Stimulated activated CD4-positive, alpha-beta T cell treated with anti-CD3 and anti-CD28 coated beads, Interleukin-1b, Interleukin-23, amount 100 ng/mL, for 1 hour (primary cell): ENCODE measurements around the gene CAMKV.
"Not testable (repeated sequence)": the region's sequence is repeated elsewhere in the genome, so short reads cannot be mapped to it uniquely, and the experiment has no call there.

ENCODE experiments used
- DNase-seq, 2 donors: peaks; one replicate each; pipeline ENCODE4 v3.0.0-alpha.2; 2020; ENCODE audit warnings: low read depth in 2 of 2

Gene CAMKV, protein sequence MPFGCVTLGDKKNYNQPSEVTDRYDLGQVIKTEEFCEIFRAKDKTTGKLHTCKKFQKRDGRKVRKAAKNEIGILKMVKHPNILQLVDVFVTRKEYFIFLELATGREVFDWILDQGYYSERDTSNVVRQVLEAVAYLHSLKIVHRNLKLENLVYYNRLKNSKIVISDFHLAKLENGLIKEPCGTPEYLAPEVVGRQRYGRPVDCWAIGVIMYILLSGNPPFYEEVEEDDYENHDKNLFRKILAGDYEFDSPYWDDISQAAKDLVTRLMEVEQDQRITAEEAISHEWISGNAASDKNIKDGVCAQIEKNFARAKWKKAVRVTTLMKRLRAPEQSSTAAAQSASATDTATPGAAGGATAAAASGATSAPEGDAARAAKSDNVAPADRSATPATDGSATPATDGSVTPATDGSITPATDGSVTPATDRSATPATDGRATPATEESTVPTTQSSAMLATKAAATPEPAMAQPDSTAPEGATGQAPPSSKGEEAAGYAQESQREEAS

DNA sequence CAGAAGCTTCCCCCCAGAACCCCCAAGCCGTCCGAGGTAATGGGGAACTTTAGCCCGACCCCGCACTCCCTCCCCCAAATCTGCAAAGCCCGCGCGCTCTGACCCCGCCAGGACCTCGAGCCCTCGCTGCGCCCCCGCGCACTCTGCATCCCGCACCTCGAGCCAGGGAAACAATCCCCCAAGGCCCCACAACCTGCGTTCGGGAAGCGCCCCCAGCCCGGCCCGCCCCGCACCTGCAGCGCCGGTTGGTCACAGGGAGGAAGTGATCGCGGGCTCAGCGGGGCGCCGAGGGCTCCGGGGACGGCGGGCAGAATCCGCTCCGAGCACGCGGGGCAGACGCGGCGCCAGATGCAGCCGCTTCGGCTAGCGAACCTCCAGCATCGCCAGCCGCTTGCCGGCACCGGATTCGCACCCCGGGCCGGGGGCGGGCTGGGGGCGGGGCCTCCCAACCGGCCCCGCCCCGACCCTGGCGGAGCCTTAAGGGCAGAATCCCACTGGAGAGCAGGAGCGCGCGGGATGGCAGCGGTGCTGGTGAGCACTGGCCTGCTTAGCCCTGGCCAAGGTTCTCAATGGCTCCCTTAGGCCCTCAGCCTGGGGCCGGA is at the start of gene CAMKV:
Gene CAMKV (minus strand): TSS at position 382 of the 602 bp plus-strand sequence. CDS start 7,518 bp downstream, outside the sequence.
- DNase-seq, result no peak

DNA sequence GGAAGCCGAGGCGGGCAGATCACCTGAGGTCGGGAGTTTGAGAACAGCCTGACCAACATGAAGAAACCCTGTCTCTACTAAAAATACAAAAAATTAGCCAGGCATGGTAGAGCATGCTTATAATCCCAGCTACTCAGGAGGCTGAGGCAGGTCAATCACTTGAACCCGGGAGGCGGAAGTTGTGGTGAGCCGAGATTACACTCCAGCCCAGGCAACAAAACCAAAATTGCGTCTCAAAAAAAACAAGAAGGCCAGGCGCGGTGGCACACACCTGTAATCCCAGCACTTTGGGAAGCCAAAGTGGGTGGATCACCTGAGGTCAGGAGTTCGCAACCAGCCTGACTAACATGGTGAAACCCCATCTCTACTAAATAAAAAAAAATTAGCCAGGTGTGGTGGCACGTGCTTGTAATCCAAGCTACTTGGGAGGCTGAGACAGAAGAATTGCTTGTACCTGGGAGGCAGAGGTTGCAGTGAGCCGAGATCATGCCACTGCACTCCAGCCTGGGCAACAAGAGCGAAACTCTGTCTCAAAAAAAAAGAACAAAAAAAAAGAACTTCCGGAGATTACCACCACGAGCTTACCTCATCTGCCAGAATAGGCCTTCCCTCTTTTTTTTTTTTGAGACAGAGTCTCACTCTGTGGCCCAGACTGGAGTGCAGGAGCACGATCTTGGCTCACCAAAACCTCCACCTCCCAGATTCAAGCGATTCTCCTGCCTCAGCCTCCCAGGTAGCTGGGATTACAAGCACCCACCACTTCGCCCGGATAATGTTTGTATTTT is 48.3 kb upstream of the CAMKV start:
- not testable (repeated sequence) for DNase-seq

DNA sequence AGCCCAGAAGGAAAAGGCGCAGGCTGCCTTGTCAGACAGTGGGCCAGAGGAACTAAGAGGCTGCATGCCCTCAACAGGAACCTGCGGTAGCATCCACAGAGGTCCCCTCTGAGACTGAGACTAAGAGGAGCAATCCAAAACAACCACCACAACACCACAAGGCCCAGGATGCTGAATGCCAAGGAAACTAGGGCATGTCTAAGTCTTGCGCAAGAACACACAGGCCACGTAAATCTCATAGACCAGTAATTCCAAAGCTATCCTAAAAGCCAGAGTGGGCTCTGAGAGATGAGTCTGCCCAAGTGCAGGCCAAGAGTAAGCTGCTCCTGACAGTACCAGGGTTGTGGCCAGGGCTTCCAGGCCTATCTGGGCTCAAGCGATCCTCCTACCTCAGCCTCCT is 47.0 kb upstream of the CAMKV start:
- no peak for DNase-seq

DNA sequence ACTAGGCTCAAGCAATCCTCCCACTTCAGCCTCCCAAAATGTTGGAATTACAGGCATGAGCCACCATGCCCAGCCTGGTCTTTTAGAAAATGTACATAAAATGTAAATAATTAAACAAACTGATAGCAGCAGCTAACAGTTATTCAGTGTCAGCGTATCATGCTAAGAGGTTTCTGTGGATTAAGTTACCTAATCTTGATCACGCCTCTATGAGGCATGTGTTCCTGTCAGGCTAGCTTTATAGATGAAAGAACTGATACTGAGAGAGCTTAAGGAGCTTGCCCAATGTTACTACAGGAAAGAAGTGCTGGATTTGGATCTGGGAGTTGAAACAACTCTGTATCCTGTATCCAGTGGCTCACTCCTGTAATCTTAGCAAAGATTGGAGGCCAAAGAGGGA is 45.2 kb upstream of the CAMKV start:
- DNase-seq, result no peak

DNA sequence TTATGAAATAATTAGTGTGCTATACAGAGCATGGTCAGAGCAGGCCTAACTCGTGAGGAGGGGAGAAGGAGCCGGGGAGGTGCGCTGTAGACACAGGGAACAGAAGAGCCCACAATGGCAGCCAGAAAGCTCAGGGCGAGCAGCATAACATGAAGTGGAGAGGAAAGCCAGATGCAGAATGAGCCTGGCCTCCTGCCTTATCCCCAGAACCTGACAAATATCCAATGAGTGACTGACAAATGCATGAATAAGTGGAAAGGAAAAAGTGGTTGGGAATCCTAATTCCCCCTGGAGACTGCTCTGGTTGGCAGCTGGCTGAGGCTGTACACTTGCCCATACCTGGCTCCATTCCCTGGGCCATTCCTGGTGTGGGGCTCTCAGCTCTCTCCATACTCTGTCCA is 43.2 kb upstream of the CAMKV start:
- DNase-seq, result no peak

DNA sequence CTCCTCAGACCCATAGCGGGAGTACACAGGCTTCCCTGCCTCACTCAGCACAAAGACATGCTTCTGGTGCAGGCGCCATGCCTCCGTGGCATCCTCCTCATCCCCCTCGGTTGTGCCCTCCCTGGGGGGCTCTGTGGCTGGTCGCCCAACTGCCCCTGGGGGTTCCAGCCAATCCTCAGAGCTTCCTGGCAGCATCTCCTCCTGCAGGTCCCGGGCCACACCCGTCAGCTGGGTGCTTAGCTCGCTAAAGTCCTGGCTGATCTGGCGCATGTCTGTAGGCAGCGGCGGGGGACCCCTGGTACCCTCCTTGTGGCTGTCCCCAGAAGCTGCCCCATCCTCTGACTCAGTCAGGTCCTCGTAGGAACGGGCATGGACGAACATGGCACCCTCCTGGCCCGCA is 41.9 kb upstream of the CAMKV start:
- no peak for DNase-seq

DNA sequence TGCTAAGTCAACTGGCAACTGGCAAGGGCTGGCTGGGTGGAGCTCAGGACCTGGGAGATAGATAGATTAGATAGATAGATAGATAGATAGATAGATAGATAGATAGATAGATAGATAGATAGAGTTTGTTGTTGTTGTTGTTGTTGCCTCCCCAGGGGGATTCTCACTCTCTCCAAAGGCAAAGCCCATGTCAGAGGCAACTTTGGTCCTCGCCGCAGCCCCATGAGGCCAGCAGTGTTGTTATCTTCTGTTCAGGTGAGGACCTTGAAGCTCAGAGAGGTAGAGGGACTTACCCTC is 41.4 kb upstream of the CAMKV start:
- DNase-seq, result no peak

DNA sequence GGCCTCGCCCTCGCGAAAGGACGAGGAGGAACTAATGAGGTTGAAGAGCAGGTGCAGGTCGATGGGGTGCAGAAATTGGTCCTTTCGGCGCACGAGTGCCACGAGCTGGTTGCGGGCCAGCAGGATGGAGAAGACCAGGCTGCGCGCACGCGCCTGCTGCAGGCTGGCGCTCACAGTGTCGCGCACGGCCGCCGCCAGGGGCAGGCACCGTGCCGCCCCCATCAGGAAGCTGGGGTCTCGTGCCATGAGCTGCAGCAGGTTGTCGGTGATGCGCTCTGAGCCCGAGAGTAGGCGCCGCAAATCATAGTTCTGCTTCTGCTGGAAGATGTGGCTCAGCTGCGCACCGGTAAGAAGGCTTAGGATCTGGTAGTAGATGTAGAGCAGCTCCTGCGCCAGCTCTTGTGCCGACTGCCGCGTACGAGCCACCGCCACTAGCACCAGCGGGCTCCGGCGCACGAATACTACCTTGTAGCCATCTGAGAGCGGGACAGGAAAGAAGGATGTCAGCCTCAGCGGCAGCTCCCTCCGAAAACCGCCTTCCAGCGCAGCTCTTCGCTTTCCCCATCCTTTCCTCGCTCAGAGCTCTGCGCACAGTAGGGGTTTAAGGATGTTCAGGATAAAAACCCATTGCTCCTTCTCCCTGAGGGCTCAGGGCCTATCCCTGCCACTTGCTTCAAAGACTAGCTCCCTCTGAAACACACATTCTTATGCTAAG is 40.9 kb upstream of the CAMKV start:
- no peak for DNase-seq

DNA sequence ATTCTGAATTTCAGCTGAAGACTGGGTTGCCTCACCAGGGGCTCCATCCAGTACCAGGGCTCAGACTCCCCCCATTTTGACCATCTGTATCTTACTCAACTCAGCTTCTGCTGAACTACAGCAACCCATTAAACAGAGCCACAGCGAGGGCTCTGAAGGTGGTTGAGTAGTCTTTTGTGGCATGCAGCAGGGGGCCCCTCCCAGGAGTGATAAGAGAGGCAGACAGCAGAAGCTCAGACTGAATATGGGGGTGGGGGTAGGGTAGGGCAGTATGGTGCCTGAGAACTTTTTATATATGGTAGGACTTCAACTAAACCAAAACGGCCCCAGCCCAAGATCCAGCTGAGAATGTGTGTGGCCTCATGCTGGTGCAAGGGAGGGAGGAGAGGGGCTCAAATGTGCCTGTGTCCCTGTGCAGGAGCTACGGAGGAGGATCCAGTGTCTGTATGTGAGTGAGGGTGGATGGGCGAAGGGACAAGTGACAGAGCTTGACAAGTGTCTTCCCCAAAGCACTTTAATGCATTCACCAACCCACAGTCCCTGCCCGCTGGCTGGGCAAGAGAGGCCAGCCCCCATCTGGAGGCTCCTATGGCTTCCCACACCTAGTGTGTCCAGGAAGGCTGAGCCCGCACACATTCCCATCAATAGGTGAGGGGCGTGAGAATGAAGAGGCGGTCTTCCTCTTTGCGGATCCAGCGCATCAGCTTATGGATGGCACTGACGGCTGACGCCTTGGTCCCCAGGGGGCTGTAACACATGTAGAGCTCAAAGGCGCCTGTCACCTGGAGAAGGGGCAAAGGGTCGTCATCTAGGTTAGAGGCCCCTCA is 38.9 kb upstream of the CAMKV start:
- no peak for DNase-seq

DNA sequence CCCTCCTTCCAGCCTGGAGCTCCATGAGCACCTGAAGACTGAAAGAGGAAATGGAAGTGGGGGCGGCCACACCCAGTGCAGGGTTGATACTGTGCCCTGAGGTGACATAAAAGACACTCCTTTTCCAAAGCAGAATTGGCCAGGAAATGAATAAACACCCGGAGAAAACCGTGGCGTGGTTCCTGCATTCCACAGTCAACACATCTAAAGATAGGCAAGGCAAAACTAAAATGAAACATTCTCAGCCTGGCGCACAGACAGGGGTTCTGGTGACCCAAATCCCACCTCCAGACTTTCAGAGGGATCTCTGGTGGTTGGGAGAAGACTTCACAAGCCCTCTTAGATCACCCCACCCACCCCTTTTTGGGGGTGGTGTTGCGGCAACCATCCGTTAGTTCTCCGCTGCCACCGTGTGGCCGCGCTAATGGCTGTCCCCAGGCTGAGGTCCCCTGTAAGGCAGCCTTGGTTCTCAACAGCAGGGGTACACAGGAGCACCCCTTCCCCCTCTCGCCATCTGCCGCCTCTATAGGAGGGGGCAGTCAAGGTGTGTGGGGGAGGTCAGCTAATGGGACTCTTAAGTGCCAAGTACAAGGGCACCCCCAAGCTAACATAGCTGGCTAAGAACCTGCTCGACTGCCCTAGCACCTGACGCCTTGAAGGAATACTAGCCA is 36.5 kb upstream of the CAMKV start:
- DNase-seq, result peak in 1 of 2 donors; percentile 13

DNA sequence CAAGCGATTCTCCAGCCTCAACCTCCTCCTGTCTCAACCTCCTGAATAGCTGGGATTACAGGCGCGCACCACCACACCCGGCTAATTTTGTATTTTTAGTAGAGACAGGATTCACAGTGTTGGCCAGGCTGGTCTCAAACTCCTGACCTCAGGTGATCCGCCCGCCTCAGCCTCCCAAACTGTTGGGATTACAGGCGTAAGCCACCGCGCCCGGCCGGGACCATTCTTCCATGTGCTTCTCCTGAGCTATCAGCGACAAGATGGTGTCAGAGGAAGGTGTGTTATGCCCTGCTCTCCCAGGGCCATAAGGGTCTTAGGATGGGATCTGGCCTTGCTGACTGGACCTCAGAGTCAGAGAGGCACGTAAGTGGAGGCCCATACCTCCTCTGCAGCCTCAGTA is 34.7 kb upstream of the CAMKV start:
- not testable (repeated sequence) for DNase-seq

DNA sequence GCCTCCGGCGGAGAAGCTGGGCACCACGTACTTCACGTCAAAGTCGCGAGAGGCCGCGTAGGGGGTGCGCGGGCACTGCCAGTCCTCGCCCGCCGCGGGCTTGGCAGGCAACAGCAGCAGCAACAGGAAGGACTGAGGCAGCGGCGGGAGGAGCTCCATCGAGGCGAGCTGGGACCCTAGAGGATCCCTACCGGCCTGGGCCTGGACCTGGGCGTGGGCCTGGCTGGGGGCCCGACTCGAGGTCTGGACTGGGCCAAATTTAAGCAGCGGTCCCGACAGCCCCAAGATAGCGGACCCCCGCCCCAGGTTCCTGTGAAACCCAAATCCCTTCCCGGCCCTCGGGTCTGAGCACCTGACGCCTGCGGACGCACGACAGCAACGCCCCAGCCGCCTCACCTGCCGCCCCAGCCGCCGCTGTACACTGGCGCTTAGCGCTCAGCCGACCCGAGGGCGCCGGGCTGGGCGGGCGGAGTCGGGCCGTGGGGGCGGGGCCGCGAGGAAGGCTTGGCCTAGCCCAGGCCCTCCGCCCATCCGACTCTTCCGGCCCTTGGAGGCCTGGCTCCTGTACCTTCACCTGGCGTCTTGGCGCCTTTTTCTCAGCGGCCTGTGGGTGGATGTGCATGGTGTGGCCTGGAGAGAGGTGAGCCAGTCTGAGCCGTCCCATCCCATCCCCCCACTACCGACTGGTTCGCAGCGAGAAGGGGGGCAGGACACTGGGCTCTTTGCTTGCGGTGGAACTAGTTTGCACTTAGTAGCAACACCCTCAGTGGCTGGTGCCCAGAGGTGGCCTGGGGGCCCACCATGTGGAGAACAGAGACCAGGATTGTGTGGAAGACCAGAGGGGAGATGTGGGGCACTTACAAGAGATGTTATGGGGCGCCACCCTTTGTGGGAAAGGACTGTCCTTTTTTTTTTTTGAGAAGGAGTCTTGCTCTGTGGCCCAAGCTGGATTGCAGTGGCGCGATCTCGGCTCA is 34.0 kb upstream of the CAMKV start, which contains the start of gene MST1R:
Gene MST1R (minus strand): TSS at position 423 of the 974 bp plus-strand sequence. CDS start 264 bp downstream, at position 159.
- peak; percentile 37 to 72 for DNase-seq

DNA sequence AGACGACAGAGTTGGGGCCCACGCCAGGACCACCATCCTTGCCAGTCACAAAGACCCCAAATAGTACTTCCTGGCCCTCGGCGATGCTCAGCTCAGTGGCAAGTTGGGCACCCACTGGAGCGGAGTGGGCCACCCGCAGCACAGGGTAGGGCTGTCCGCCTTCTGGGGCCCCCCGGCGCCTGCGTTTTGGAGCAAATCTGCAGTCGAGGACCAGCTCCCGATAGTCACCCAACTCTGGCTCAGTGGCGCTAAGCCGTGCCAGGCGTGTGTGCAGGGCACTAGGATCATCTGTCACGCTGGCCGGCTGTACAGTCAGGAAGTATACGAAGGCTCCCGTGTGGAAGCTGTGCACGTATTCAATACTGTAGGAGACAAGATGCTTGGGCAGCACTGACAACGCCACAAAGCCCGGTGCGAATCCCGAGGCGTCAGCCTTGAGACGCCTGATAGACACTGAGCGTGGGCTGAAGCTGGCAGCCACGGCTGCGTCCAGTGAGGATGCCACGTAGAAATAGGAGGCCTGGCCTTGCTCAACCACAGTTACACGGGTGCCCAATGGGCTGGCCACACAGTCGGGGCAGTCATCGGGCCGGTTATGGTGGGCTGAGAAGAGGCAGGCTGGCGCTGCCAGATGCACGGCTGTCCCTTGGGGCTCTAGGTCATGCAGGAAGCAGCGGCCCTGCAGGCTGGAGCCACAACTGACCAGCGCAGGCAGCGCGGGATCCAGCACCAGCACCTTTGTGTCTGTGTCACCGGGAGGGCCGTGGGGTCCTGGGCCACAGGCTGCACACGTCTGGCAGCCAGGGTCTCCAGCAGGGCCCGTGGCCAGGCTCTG is 33.0 kb upstream of the CAMKV start:
- DNase-seq, result no peak

DNA sequence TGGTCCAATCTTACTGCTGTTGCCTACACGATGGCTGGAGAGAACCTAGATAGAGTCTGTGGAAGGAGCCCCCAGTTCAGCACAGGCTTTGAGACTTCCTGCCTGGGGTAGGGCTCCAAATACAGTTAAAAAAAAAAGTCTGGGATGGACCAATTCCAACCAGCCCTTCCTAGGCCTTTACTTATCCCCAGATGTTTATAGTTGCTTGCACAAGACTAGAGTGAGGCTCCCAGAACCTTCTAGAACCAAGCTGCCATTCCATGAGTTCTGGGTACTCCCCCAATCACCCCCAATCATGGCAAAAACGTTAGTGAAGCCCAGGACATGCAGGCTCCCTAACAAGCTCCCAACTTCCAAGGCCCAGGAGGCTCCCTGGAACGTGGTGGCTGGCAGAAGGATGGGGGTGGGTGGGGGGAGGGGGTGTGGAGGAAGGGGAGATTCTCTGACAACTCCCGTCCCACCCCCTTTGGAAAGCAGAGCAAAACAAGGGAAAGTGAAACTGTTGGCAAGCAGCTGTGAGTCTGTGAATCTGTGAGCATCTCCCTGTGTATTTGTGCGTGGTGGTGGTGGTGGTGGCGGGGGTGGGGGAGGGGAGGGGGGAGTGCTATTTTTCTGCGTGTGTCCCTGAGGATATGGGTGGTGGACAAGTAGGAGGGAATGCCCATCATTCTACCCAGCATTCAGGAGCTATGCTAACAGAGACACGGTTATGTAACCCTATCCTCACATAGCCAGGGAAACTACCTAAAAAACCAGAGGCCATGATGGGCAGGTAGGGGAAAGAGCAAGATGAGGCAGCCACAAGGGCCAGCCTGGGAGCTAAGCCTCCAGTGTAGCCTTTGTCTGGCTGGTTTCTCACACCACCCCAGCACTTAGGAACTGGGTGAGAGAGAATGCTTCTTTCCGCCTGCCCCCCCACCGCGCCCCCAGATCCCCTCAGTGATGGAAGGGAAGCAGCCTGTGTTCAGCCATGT is 31.9 kb upstream of the CAMKV start:
- DNase-seq, result no peak

DNA sequence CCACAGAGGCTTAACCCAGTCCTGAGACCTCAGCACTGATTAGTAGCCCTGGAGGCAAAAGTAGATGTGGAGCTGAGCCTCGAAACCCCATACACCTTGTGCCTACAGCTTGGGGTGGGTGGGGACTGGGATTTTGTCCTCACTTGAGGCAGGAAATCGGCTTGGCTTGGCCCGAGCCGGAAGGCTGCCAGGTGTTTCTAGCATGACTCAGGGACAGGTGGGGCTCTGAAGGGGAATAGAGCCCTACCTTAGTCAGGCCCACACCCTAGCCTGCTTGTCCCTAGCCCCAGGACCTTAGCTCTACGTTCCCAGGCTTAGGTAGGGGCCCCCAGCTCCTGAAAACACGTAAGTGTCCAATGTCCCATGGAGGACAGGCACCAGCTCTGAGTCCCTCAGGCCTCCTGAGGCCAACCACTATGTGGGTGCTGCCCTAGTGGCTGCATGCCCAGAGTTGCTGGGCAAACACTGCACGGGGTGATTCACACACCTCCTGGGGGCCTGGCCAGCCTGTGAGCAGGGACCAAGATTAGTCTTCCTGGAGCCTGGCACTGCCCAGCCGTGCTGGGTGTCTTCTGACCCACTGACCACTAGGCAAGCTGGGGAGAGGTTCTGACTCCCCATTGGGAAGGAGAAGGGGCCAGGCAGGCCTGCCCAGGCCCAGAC is 30.9 kb upstream of the CAMKV start:
- no peak for DNase-seq

DNA sequence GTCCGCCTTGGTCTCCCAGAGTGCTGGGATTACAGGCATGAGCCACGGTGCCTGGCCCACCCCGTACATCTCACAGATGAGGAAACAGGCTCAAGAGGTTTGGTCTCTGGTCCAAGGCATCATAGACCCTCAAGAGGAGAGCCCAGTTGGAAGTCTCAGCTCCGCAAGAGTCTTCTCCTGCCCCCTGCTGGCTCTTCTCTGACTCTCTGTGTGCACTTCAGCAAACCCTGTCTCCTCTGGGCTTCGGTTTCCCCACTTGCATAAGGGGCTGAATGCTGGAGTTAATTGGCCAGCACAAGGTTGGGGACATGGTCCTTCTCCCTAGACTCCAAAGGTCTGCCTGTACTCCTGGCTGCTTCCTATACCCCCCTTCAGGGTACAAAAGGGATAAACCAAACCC is 30.1 kb upstream of the CAMKV start:
- no peak for DNase-seq

DNA sequence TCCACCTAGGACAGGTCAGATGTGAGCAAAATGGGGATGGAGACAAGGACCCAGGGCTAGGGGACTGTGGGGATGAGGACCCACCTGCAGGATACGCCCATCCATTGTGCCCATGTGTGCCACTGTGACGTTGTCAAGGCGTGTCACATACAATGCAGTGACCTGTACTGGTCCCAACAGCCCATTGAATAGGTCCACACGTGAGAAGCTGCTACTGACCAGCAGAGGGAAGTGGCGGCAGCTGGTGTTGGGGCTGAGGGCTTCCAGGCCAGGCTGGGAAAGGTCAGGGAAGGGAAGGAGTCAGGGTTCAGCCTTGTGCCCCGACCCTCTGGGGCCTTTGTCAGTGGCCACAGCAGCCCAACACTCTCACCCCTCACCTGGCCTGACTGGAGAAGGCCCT is 29.3 kb upstream of the CAMKV start:
- DNase-seq, result no peak
